Measurements from ENCODE around the gene CDC42. TPM values are rescaled to one million over a fixed set of nuclear protein-coding genes. Genes with fewer than 3 reads are reported as not detected.

The CDC42 gene
- total and polyA plus RNA-seq, 10 donors: 108 to 254 (median 220) TPM

- no peak for DNase-seq
- WGBS, 5 donors: 24 to 56% (median 50%) methylated on average over 1 of the region's 1 CpG
- H3K27me3 ChIP-seq (replicated peaks in 1 of 7): no peaks in the 10 kb centered on the region
- intact Hi-C loops (cut with DNase I; ENCODE audit: low total_unique reads): no loop called here
- peaks cover 56 to 84% (median 77%) of the 10 kb centered on the region in 6 donors for H3K4me1 ChIP-seq
- peaks cover 0 to 48% (median 9%) of the 10 kb centered on the region in 6 donors for H3K36me3 ChIP-seq
- H3K27ac ChIP-seq: peak overlapping the region in 4 of 8 donors; percentile 23 to 100 (median 36)
- peak overlapping the region in 2 of 8 donors; percentile 9 to 13 for H3K4me3 ChIP-seq
- no peaks in the 10 kb centered on the region for H3K9me3 ChIP-seq
- TF ChIP-seq POLR2AphosphoS5 (IDR thresholded peaks at IDR 0.05) (no peak), CTCF (IDR thresholded peaks at IDR 0.05 in 8 of 11, conservative IDR thresholded peaks at IDR 0.05 in 3 of 11) (no peak), POLR2A (IDR thresholded peaks at IDR 0.05) (no peak)
Measured at GRCh38 chr1:22056043-22056442, 3.5 kb downstream of the CDC42 start.

- WGBS, 5 donors: 41 to 56% (median 48%) methylated on average over 2 of the region's 2 CpGs
- Histone ChIP-seq H3K9me3 (no peaks in the 10 kb centered on the region), H3K4me3 (peak overlapping the region in 1 of 8 donors; percentile 13), H3K27ac (peak overlapping the region in 3 of 8 donors; percentile 23 to 100 (median 30)), H3K4me1 (peaks cover 65 to 89% (median 86%) of the 10 kb centered on the region in 6 donors), H3K36me3 (peaks cover 0 to 48% (median 9%) of the 10 kb centered on the region in 6 donors), H3K27me3 (replicated peaks in 1 of 7) (no peaks in the 10 kb centered on the region)
- no peak for DNase-seq
- intact Hi-C loops (cut with DNase I; ENCODE audit: low total_unique reads): no loop called here
- TF ChIP-seq CTCF (IDR thresholded peaks at IDR 0.05 in 8 of 11, conservative IDR thresholded peaks at IDR 0.05 in 3 of 11) (no peak), POLR2AphosphoS5 (IDR thresholded peaks at IDR 0.05) (no peak), POLR2A (IDR thresholded peaks at IDR 0.05) (no peak)
Measured at GRCh38 chr1:22056936-22057335, 4.4 kb downstream of the CDC42 start.

- intact Hi-C loops (cut with DNase I; ENCODE audit: low total_unique reads): no loop called here
- peak overlapping the region in 3 of 8 donors; percentile 12 to 100 (median 36) for H3K27ac ChIP-seq
Measured at GRCh38 chr1:22057861-22058260, 5.4 kb downstream of the CDC42 start.

More at GRCh38 chr1:22057861-22058260, 5.4 kb downstream of the CDC42 start:
- TF ChIP-seq POLR2AphosphoS5 (IDR thresholded peaks at IDR 0.05) (no peak), CTCF (IDR thresholded peaks at IDR 0.05 in 8 of 11, conservative IDR thresholded peaks at IDR 0.05 in 3 of 11) (no peak), POLR2A (IDR thresholded peaks at IDR 0.05) (no peak)
- no peaks in the 10 kb centered on the region for H3K9me3 ChIP-seq
- 85 to 95% (median 90%) methylated on average over 8 to 10 of the region's 10 CpGs for WGBS, 5 donors
- H3K4me1 ChIP-seq: peaks cover 73 to 94% (median 89%) of the 10 kb centered on the region in 6 donors
- no peak overlapping the region for H3K4me3 ChIP-seq
- H3K36me3 ChIP-seq: peaks cover 0 to 48% (median 9%) of the 10 kb centered on the region in 6 donors
- no peak for DNase-seq
- H3K27me3 ChIP-seq (replicated peaks in 1 of 7): no peaks in the 10 kb centered on the region

All from spleen (tissue), 11 donors.